HFF-Myc (cell line): ENCODE measurements around the gene RGS9.

Source experiments
- DNase-seq: peaks from one replicate; pipeline ENCODE4 v3.0.0-alpha.2; 2011; ENCODE audit warnings: low read depth; ENCODE audit errors: extremely low read depth
- H3K4me3 ChIP-seq: replicated peaks from 2 replicates; pipeline ENCODE4 v1.5.1; 2011; ENCODE audit warnings: low read depth, mild to moderate bottlenecking, control low read depth, low read length
- CTCF ChIP-seq: IDR thresholded peaks from 2 replicates; pipeline ENCODE4 v1.5.1; 2012; ENCODE audit warnings: mild to moderate bottlenecking, low read depth, low read length, control low read depth; ENCODE audit errors: missing control alignments

The RGS9 gene

GRCh38 chr17:65122836-65123756 is 14.1 kb upstream of the RGS9 start:
- DNase-seq, result peak; percentile 84

DNA sequence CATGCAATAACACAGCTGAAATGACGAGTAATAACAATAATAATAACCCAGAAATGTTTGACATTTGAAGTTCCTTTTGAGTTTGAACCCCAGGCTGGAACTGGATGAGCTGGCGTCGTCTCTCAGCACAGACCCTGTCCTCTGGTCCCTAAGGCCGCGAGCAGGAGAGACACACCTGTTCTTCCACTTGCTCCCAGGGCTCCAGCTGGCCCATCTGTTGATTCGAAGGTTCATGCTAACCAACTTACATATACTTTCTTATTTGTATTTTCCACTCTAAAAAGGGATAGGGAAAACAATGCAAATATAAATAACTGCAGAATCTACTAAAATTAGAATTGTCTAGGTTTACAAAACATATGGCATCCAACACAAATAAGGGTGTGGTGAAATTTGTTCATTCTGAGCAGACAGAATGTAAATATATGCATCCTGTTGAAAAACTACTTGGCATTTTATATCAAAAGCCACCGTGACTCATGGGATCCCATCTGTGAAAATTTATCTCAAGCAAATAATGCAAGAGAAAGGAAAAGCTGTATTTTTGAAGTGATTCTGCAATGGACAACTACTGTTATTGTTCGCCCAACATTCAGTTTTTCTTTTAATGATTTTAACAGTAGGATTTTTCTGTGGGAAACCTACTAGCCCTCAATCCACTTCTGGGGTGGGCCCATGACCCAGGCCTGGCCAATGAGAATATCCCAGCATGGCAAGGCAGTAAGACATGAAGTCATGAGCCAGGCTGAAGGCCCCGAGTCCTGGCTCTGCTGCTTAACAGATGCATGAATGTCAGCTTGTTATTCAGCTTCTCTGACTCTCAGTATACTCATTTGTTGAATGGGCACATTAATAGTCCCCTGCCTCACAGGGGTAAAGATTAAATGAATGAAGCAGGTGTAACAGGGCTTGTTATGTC is 13.2 kb upstream of the RGS9 start:
- H3K4me3 ChIP-seq, result peak overlapping the region; percentile 49; the same call in 1 of the 2 replicates
- DNase-seq, result peak; percentile 52
- no peak for TF ChIP-seq CTCF

More at GRCh38 chr17:65122836-65123756, 14.1 kb upstream of the RGS9 start:
- peak overlapping the region; percentile 49 for H3K4me3 ChIP-seq
- TF ChIP-seq CTCF, result no peak

GRCh38 chr17:65130832-65131231 is 6.3 kb upstream of the RGS9 start:
- no peak for DNase-seq
- no peak for TF ChIP-seq CTCF

DNA sequence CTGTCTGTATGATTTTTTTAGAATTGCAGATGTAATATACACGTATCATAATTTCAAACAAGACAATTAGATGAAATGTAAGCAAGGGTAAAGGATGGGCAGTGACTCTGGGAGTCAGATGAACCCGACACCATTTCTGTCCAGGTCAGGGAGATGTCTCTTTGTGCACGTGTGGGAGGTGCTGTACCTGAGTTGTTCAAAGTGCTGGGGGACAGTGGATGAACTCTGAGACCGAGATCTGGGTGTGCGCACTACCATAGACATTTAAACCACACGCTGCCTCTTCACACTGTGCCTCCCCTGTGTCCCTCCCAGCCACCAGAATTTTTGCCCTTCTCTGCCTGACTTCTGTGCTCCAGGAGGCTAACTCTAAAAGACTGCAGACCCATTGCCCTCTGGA is 5.9 kb upstream of the RGS9 start:
- TF ChIP-seq CTCF, result no peak
- DNase-seq, result no peak
- H3K4me3 ChIP-seq, result no peak overlapping the region

More at GRCh38 chr17:65130832-65131231, 6.3 kb upstream of the RGS9 start:
- H3K4me3 ChIP-seq, result no peak overlapping the region

DNA sequence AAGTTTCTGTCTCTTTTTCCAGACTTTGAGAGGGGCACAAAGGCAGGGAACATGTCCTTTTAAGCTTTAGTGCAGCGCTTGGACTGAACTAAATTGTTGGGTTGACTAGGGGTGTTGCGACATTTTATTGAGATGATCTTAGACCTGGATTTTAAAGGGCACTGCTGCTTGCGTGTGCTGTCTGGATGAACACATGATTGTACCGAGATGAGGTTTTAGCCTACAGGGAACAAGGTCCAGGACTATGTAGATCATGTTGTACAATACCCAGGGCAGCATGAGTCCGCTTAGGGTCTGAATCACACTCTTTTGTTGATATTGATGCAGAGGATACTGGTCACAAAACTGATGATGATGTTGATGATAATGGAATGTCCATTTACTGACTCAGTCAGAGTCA is 5.2 kb upstream of the RGS9 start:
- H3K4me3 ChIP-seq, result no peak overlapping the region
- no peak for TF ChIP-seq CTCF
- peak; percentile 52 for DNase-seq

GRCh38 chr17:65134035-65134434 is 3.1 kb upstream of the RGS9 start:
- H3K4me3 ChIP-seq, result no peak overlapping the region
- no peak for TF ChIP-seq CTCF
- DNase-seq, result no peak
